Thyroid gland (tissue), 4 donors: ENCODE data around the gene PSTPIP1.

Experiments used
- CTCF ChIP-seq, 6 experiments: fragments of 200-600 bp in 3 of 6; fragments of 450-650 bp in 3 of 6; sonication (generic) in 3 of 6; IDR thresholded peaks; one replicate each; pipeline ENCODE4 v1.5.1; 2016 to 2019; ENCODE audit warnings: antibody characterized with exemption in 6 of 6, mild to moderate bottlenecking in 2 of 6, inconsistent platforms in 1 of 6, moderate library complexity in 1 of 6
- POLR2A ChIP-seq, 2 donors: fragments of 450-650 bp; IDR thresholded peaks; one replicate each; pipeline ENCODE4 v1.6.1; 2017; ENCODE audit warnings: antibody characterized with exemption in 2 of 2, mild to moderate bottlenecking in 2 of 2, moderate library complexity in 1 of 2

- TF ChIP-seq CTCF (IDR thresholded peaks at IDR 0.05) (no peak), POLR2A (IDR thresholded peaks at IDR 0.05) (no peak)
Observed at GRCh38 chr15:77026501-77027110, 31.7 kb downstream of the PSTPIP1 start.
